ENCODE measurements around the gene ZDHHC7.

DNA sequence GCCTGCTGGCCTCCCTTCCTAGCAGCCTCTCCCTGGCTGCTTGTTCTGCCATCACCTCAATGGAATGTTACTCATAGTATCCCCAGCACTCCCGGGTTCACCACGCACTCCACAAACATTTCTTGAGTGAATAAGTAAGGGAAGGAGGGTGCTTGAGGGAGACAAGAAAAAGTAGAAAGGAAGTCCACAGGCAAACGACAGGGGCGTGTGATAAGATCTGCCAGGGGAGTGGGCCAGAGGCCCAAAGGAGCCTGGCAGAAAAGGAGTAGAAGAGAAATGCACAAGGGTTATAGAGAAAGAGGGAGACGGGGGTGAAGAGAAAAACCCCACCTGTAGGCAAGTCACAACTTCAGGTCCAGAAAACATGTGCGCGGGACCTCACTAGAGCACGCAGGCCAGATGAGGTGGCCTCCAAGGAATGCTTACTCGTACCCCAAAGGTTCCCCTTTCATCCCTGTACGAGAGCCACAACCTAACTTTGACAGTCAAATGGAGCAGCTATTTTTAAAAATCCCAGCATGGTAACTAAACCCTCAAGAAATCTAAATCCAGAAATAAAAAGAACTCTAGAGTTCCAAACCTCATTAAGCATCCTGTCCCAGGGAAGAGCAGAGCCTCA is 6.6 kb downstream of the ZDHHC7 start:
- TF ChIP-seq, protein P1, sequence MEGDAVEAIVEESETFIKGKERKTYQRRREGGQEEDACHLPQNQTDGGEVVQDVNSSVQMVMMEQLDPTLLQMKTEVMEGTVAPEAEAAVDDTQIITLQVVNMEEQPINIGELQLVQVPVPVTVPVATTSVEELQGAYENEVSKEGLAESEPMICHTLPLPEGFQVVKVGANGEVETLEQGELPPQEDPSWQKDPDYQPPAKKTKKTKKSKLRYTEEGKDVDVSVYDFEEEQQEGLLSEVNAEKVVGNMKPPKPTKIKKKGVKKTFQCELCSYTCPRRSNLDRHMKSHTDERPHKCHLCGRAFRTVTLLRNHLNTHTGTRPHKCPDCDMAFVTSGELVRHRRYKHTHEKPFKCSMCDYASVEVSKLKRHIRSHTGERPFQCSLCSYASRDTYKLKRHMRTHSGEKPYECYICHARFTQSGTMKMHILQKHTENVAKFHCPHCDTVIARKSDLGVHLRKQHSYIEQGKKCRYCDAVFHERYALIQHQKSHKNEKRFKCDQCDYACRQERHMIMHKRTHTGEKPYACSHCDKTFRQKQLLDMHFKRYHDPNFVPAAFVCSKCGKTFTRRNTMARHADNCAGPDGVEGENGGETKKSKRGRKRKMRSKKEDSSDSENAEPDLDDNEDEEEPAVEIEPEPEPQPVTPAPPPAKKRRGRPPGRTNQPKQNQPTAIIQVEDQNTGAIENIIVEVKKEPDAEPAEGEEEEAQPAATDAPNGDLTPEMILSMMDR (IDR thresholded peaks at IDR 0.05; ENCODE audit: low read length), result no peak
- no peak for TF ChIP-seq EZH2 (IDR thresholded peaks at IDR 0.05; ENCODE audit: borderline replicate concordance, low read length)

Data from OCI-LY1 (cell line).